ENCODE results near the gene KCNAB1. TPM values are rescaled to one million over a fixed set of nuclear protein-coding genes. Genes with fewer than 3 reads are reported as not detected.

The KCNAB1 gene
- total and polyA plus RNA-seq, 2 donors (not counting 1 experiment from before 2014, with no cell fraction given), result 0.03 to 0.33 TPM

- TF ChIP-seq, protein P1, sequence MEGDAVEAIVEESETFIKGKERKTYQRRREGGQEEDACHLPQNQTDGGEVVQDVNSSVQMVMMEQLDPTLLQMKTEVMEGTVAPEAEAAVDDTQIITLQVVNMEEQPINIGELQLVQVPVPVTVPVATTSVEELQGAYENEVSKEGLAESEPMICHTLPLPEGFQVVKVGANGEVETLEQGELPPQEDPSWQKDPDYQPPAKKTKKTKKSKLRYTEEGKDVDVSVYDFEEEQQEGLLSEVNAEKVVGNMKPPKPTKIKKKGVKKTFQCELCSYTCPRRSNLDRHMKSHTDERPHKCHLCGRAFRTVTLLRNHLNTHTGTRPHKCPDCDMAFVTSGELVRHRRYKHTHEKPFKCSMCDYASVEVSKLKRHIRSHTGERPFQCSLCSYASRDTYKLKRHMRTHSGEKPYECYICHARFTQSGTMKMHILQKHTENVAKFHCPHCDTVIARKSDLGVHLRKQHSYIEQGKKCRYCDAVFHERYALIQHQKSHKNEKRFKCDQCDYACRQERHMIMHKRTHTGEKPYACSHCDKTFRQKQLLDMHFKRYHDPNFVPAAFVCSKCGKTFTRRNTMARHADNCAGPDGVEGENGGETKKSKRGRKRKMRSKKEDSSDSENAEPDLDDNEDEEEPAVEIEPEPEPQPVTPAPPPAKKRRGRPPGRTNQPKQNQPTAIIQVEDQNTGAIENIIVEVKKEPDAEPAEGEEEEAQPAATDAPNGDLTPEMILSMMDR (conservative IDR thresholded peaks at IDR 0.05 in 1 of 2, IDR thresholded peaks at IDR 0.05 in 1 of 2; ENCODE audit: low read depth in 1 of 2, low read length in 2 of 2), result no peak
- no peak for TF ChIP-seq EZH2 (IDR thresholded peaks at IDR 0.05; ENCODE audit: low read length, missing control alignments)
These were observed 43.5 kb downstream of the KCNAB1 start for GRCh38 chr3:156163848-156164247.

GRCh38 chr3:156166808-156167207 lies 46.4 kb downstream of the KCNAB1 start:
- no peak overlapping the region for H2AFZ ChIP-seq (ENCODE audit: low read length)
- H3K9me3 ChIP-seq (ENCODE audit: control insufficient read depth, insufficient read depth, low read depth, low read length), result no peaks in the 10 kb centered on the region
- no peaks in the 10 kb centered on the region for H3K36me3 ChIP-seq (ENCODE audit: control insufficient read depth, insufficient read depth, low read length)
- no peaks in the 10 kb centered on the region for H4K20me1 ChIP-seq (ENCODE audit: control insufficient read depth, extremely low read depth, insufficient read depth, low read length)
- H3K79me2 ChIP-seq (ENCODE audit: control insufficient read depth, insufficient read depth, low read length), result no peaks in the 10 kb centered on the region
- no peak overlapping the region for H3K27ac ChIP-seq (ENCODE audit: insufficient read depth, low read length)
- no peak overlapping the region for H3K4me3 ChIP-seq (replicated peaks in 1 of 4; ENCODE audit: control extremely low read depth in 1 of 4, insufficient read depth in 1 of 4, low read depth in 3 of 4, low read length in 4 of 4)
- no peaks in the 10 kb centered on the region for H3K27me3 ChIP-seq (ENCODE audit: control insufficient read depth, insufficient read depth, low read length)
- no peak overlapping the region for H3K4me2 ChIP-seq (ENCODE audit: extremely low read depth, insufficient read depth, low read length)
- no peak overlapping the region for H3K9ac ChIP-seq (ENCODE audit: insufficient read depth, low read length)
- TF ChIP-seq, protein P1 (conservative IDR thresholded peaks at IDR 0.05 in 1 of 2, IDR thresholded peaks at IDR 0.05 in 1 of 2; ENCODE audit: low read depth in 1 of 2, low read length in 2 of 2), result no peak
- no peak for TF ChIP-seq EZH2 (IDR thresholded peaks at IDR 0.05; ENCODE audit: low read length, missing control alignments)
- DNase-seq (ENCODE audit: low read depth in 2 of 2), result no peak
- no peaks in the 10 kb centered on the region for H3K4me1 ChIP-seq (ENCODE audit: control insufficient read depth, extremely low read depth, insufficient read depth, low read length)

More at GRCh38 chr3:156163848-156164247, 43.5 kb downstream of the KCNAB1 start:
- H3K27ac ChIP-seq (ENCODE audit: insufficient read depth, low read length), result no peak overlapping the region
- no peak overlapping the region for H3K9ac ChIP-seq (ENCODE audit: insufficient read depth, low read length)
- H3K9me3 ChIP-seq (ENCODE audit: control insufficient read depth, insufficient read depth, low read depth, low read length), result no peaks in the 10 kb centered on the region
- no peaks in the 10 kb centered on the region for H3K79me2 ChIP-seq (ENCODE audit: control insufficient read depth, insufficient read depth, low read length)
- no peaks in the 10 kb centered on the region for H3K36me3 ChIP-seq (ENCODE audit: control insufficient read depth, insufficient read depth, low read length)
- H3K4me2 ChIP-seq (ENCODE audit: extremely low read depth, insufficient read depth, low read length), result no peak overlapping the region
- no peak for DNase-seq (ENCODE audit: low read depth in 2 of 2)
- no peak overlapping the region for H3K4me3 ChIP-seq (replicated peaks in 1 of 4; ENCODE audit: control extremely low read depth in 1 of 4, insufficient read depth in 1 of 4, low read depth in 3 of 4, low read length in 4 of 4)
- H3K27me3 ChIP-seq (ENCODE audit: control insufficient read depth, insufficient read depth, low read length), result no peaks in the 10 kb centered on the region
- H3K4me1 ChIP-seq (ENCODE audit: control insufficient read depth, extremely low read depth, insufficient read depth, low read length), result no peaks in the 10 kb centered on the region
- no peak overlapping the region for H2AFZ ChIP-seq (ENCODE audit: low read length)
- no peaks in the 10 kb centered on the region for H4K20me1 ChIP-seq (ENCODE audit: control insufficient read depth, extremely low read depth, insufficient read depth, low read length)

GRCh38 chr3:156170571-156170970 lies 50.2 kb downstream of the KCNAB1 start:
- Histone ChIP-seq H3K79me2 (ENCODE audit: control insufficient read depth, insufficient read depth, low read length) (no peaks in the 10 kb centered on the region), H3K27me3 (ENCODE audit: control insufficient read depth, insufficient read depth, low read length) (no peaks in the 10 kb centered on the region), H3K4me1 (ENCODE audit: control insufficient read depth, extremely low read depth, insufficient read depth, low read length) (no peaks in the 10 kb centered on the region), H4K20me1 (ENCODE audit: control insufficient read depth, extremely low read depth, insufficient read depth, low read length) (no peaks in the 10 kb centered on the region), H3K27ac (ENCODE audit: insufficient read depth, low read length) (no peak overlapping the region), H3K4me3 (replicated peaks in 1 of 4; ENCODE audit: control extremely low read depth in 1 of 4, insufficient read depth in 1 of 4, low read depth in 3 of 4, low read length in 4 of 4) (no peak overlapping the region), H3K36me3 (ENCODE audit: control insufficient read depth, insufficient read depth, low read length) (no peaks in the 10 kb centered on the region), H3K4me2 (ENCODE audit: extremely low read depth, insufficient read depth, low read length) (no peak overlapping the region), H3K9ac (ENCODE audit: insufficient read depth, low read length) (no peak overlapping the region), H2AFZ (ENCODE audit: low read length) (no peak overlapping the region), H3K9me3 (ENCODE audit: control insufficient read depth, insufficient read depth, low read depth, low read length) (no peaks in the 10 kb centered on the region)
- TF ChIP-seq, protein P1 (conservative IDR thresholded peaks at IDR 0.05 in 1 of 2, IDR thresholded peaks at IDR 0.05 in 1 of 2; ENCODE audit: low read depth in 1 of 2, low read length in 2 of 2), result no peak
- TF ChIP-seq EZH2 (IDR thresholded peaks at IDR 0.05; ENCODE audit: low read length, missing control alignments), result no peak
- no peak for DNase-seq (ENCODE audit: low read depth in 2 of 2)

All from fibroblast of lung (primary cell).